Left lung (tissue), 10 donors: Measurements from ENCODE around the gene TFEC. TPM values are rescaled to one million over a fixed set of nuclear protein-coding genes. Genes with fewer than 3 reads are reported as not detected.
A peak's percentile ranks its signal among the peaks of the same experiment; 100 is the strongest.
"Not testable (repeated sequence)": the region's sequence is repeated elsewhere in the genome, so short reads cannot be mapped to it uniquely, and the experiment has no call there.

Experiments
- ATAC-seq: fragments of 200-7000 bp; cut with Tn5 transposase; one replicate; pipeline ENCODE4 v1.9.1; 2020; ENCODE audit warnings: moderate library complexity
- DNase-seq, 4 donors: peaks; one replicate each; pipeline ENCODE4 v3.0.0-alpha.2; 2013 to 2020
- H3K27ac ChIP-seq, 2 donors: fragments of 200-600 bp; sonication (generic) in 1 of 2; one replicate each; pipeline versions ENCODE4 v1.5.0 to v1.8.0; 2020 to 2021
- H3K27me3 ChIP-seq, 2 donors: fragments of 200-600 bp; sonication (generic) in 1 of 2; one replicate each; pipeline versions ENCODE4 v1.5.0 to v1.8.0; 2020 to 2021
- H3K36me3 ChIP-seq, 2 donors: fragments of 200-600 bp; sonication (generic) in 1 of 2; one replicate each; pipeline versions ENCODE4 v1.5.0 to v1.8.0; 2020 to 2021
- H3K4me1 ChIP-seq, 2 donors: fragments of 200-600 bp; one replicate each; pipeline ENCODE4 v1.8.0; 2021
- H3K4me3 ChIP-seq, 2 donors: fragments of 200-600 bp; sonication (generic) in 1 of 2; one replicate each; pipeline versions ENCODE4 v1.5.0 to v1.8.0; 2020 to 2021; ENCODE audit warnings: mild to moderate bottlenecking in 1 of 2
- H3K9me3 ChIP-seq, 2 donors: fragments of 200-600 bp; sonication (generic) in 1 of 2; one replicate each; pipeline versions ENCODE4 v1.5.0 to v1.8.0; 2020 to 2021
- CTCF ChIP-seq, 2 donors: fragments of 200-600 bp; sonication (generic) in 1 of 2; IDR thresholded peaks; one replicate each; pipeline versions ENCODE4 v1.5.0 to v1.8.0; 2021; ENCODE audit warnings: antibody characterized with exemption in 2 of 2
- intact Hi-C, 2 donors: fragments of 100-400 bp; cut with DNase I; formaldehyde crosslinking; loops; one replicate each; pipeline versions ENCODE4 v1.11.2 to v1.14.2; 2022
- polyA plus RNA-seq, 6 donors: library from polyadenylated mRNA; unstranded; fragments of 120-200 nt; gene quantifications; one replicate each; pipeline ENCODE4 v1.2.1, GENCODE V29; 2013; ENCODE audit not compliant: insufficient read length in 6 of 6
- total RNA-seq, 2 donors: library from RNA; stranded (reverse); fragmentation: NEBNext Ultra II Directional; extraction: Animal tissue kit (Norgen Biotek cat#: 25700); gene quantifications; one replicate each; pipeline ENCODE4 v1.2.1, GENCODE V29; 2021
- donor health status: DM: no; HTN: yes; CAD: no.
- donor health status: DM: no; HTN: no; CAD: no.

TFEC gene
- total and polyA plus RNA-seq, 8 donors: 0.95 to 42.9 (median 1.6) TPM

GRCh38 chr7:116062666-116063065 is 32.1 kb upstream of the TFEC start:
- intact Hi-C loops: no loop called here
- ATAC-seq: no peak
- H3K4me3 ChIP-seq: no peak overlapping the region
- no peak for TF ChIP-seq CTCF (IDR thresholded peaks at IDR 0.05)
- no peak for DNase-seq
- no peaks in the 10 kb centered on the region for H3K36me3 ChIP-seq
- H3K4me1 ChIP-seq: no peaks in the 10 kb centered on the region
- no peaks in the 10 kb centered on the region for H3K27me3 ChIP-seq
- no peak overlapping the region for H3K27ac ChIP-seq
- no peaks in the 10 kb centered on the region for H3K9me3 ChIP-seq

GRCh38 chr7:116052006-116052405 is 21.4 kb upstream of the TFEC start:
- no peak for TF ChIP-seq CTCF (IDR thresholded peaks at IDR 0.05)
- intact Hi-C loops: no loop called here
- Histone ChIP-seq H3K4me3 (no peak overlapping the region), H3K27me3 (no peaks in the 10 kb centered on the region), H3K27ac (no peak overlapping the region), H3K4me1 (no peaks in the 10 kb centered on the region), H3K9me3 (peaks cover 0 to 2% of the 10 kb centered on the region in 2 donors), H3K36me3 (no peaks in the 10 kb centered on the region)
- DNase-seq: no peak
- ATAC-seq: no peak

- H3K4me3 ChIP-seq, H3K27ac ChIP-seq, H3K9me3 ChIP-seq, intact Hi-C loops, H3K36me3 ChIP-seq, H3K27me3 ChIP-seq, H3K4me1 ChIP-seq, ATAC-seq: not testable (repeated sequence)
- peak in 1 of 4 donors; percentile 34 for DNase-seq
Observed at GRCh38 chr7:116047261-116047660, 16.7 kb upstream of the TFEC start.

- Histone ChIP-seq H3K36me3 (no peaks in the 10 kb centered on the region), H3K4me3 (no peak overlapping the region), H3K4me1 (no peaks in the 10 kb centered on the region), H3K27ac (no peak overlapping the region), H3K27me3 (no peaks in the 10 kb centered on the region), H3K9me3 (peaks cover 0 to 2% of the 10 kb centered on the region in 2 donors)
- ATAC-seq: no peak
- intact Hi-C loops: no loop called here
- no peak for DNase-seq
- TF ChIP-seq CTCF (IDR thresholded peaks at IDR 0.05): no peak
Observed at GRCh38 chr7:116045532-116045931, 15.0 kb upstream of the TFEC start.

- ATAC-seq: no peak
- no peak overlapping the region for H3K27ac ChIP-seq
- DNase-seq: no peak
- intact Hi-C loops: no loop called here
- H3K4me3 ChIP-seq: no peak overlapping the region
- no peak for TF ChIP-seq CTCF (IDR thresholded peaks at IDR 0.05)
- no peaks in the 10 kb centered on the region for H3K36me3 ChIP-seq
- H3K27me3 ChIP-seq: no peaks in the 10 kb centered on the region
- H3K9me3 ChIP-seq: no peaks in the 10 kb centered on the region
- H3K4me1 ChIP-seq: no peaks in the 10 kb centered on the region
Observed at GRCh38 chr7:116041615-116042014, 11.1 kb upstream of the TFEC start.

- Histone ChIP-seq H3K27ac (no peak overlapping the region), H3K9me3 (no peaks in the 10 kb centered on the region), H3K36me3 (no peaks in the 10 kb centered on the region), H3K27me3 (no peaks in the 10 kb centered on the region), H3K4me3 (no peak overlapping the region), H3K4me1 (no peaks in the 10 kb centered on the region)
- TF ChIP-seq CTCF (IDR thresholded peaks at IDR 0.05): no peak
- ATAC-seq: no peak
- DNase-seq: no peak
- intact Hi-C loops: no loop called here
Observed at GRCh38 chr7:116037401-116037800, 6.8 kb upstream of the TFEC start.
